ENCODE data around the gene SMYD3. TPM values are rescaled to one million over a fixed set of nuclear protein-coding genes. Genes with fewer than 3 reads are reported as not detected.
A peak's percentile ranks its signal among the peaks of the same experiment; 100 is the strongest.

Gene SMYD3
- total and polyA plus RNA-seq, 9 of the 15 experiments (the other 6 are each of a cell fraction or from before 2014, with no cell fraction given) = 128 to 440 (median 197) TPM

DNA sequence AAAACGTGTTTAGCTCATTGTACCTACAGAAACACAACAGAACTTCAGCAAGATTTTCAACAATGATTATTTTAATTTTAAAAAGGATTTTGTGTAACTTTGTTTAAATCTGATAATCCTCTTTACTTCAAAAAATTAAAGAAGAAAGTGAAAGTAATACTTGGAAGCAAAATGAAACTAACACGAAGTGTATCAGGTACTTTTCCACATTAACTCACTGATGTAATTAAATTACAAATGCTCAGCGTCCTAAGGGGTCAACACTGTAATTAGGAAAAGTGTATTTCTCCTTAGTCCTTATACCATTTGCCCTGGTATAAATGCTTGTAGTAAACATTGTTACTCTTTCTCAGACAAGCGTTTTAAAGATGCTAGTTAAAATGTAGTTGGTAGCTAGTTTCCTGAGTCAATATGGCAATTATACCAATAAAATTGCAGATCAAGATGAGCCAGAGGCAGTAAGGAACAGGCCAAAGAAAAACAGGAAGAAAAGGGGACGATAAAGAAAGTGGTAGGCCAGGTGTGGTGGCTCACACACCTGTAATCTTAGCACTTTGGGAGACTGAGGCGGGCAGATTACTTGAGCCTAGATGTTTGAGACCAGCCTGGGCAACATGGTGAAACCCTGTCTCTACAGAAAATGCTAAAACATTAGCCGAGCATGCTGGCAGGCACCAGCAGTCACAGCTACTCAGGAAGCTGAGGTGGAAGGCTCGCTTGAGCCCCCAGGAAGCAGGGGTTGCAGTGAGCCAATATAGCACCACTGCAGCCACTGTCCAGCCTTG, 553.0 kb downstream of the SMYD3 start:
- peak; percentile 65 for ATAC-seq
- in situ Hi-C loops (cut with MboI) = no loop called here
- no peak overlapping the region for H3K4me3 ChIP-seq
- TF ChIP-seq, protein P1, sequence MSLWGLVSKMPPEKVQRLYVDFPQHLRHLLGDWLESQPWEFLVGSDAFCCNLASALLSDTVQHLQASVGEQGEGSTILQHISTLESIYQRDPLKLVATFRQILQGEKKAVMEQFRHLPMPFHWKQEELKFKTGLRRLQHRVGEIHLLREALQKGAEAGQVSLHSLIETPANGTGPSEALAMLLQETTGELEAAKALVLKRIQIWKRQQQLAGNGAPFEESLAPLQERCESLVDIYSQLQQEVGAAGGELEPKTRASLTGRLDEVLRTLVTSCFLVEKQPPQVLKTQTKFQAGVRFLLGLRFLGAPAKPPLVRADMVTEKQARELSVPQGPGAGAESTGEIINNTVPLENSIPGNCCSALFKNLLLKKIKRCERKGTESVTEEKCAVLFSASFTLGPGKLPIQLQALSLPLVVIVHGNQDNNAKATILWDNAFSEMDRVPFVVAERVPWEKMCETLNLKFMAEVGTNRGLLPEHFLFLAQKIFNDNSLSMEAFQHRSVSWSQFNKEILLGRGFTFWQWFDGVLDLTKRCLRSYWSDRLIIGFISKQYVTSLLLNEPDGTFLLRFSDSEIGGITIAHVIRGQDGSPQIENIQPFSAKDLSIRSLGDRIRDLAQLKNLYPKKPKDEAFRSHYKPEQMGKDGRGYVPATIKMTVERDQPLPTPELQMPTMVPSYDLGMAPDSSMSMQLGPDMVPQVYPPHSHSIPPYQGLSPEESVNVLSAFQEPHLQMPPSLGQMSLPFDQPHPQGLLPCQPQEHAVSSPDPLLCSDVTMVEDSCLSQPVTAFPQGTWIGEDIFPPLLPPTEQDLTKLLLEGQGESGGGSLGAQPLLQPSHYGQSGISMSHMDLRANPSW (CRISPR knock-in tag; IDR thresholded peaks at IDR 0.05) = 0 out of 2 replicates have a peak, but pooled peaks have one; percentile 15
- TF ChIP-seq KLF13 (tag; IDR thresholded peaks at IDR 0.05; ENCODE audit: borderline replicate concordance, low read depth) (0 out of 2 replicates have a peak, but pooled peaks have one; percentile 3), NEUROD1 (IDR thresholded peaks at IDR 0.05; ENCODE audit: borderline replicate concordance, low read depth, low read length, partially characterized antibody) (no peak)
- TF ChIP-seq, protein P2, sequence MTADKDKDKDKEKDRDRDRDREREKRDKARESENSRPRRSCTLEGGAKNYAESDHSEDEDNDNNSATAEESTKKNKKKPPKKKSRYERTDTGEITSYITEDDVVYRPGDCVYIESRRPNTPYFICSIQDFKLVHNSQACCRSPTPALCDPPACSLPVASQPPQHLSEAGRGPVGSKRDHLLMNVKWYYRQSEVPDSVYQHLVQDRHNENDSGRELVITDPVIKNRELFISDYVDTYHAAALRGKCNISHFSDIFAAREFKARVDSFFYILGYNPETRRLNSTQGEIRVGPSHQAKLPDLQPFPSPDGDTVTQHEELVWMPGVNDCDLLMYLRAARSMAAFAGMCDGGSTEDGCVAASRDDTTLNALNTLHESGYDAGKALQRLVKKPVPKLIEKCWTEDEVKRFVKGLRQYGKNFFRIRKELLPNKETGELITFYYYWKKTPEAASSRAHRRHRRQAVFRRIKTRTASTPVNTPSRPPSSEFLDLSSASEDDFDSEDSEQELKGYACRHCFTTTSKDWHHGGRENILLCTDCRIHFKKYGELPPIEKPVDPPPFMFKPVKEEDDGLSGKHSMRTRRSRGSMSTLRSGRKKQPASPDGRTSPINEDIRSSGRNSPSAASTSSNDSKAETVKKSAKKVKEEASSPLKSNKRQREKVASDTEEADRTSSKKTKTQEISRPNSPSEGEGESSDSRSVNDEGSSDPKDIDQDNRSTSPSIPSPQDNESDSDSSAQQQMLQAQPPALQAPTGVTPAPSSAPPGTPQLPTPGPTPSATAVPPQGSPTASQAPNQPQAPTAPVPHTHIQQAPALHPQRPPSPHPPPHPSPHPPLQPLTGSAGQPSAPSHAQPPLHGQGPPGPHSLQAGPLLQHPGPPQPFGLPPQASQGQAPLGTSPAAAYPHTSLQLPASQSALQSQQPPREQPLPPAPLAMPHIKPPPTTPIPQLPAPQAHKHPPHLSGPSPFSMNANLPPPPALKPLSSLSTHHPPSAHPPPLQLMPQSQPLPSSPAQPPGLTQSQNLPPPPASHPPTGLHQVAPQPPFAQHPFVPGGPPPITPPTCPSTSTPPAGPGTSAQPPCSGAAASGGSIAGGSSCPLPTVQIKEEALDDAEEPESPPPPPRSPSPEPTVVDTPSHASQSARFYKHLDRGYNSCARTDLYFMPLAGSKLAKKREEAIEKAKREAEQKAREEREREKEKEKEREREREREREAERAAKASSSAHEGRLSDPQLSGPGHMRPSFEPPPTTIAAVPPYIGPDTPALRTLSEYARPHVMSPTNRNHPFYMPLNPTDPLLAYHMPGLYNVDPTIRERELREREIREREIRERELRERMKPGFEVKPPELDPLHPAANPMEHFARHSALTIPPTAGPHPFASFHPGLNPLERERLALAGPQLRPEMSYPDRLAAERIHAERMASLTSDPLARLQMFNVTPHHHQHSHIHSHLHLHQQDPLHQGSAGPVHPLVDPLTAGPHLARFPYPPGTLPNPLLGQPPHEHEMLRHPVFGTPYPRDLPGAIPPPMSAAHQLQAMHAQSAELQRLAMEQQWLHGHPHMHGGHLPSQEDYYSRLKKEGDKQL (CRISPR knock-in tag; IDR thresholded peaks at IDR 0.05; ENCODE audit: borderline replicate concordance) = no peak

More for the DNA sequence above, 553.0 kb downstream of the SMYD3 start:
- Histone ChIP-seq H3K27ac (ENCODE audit: extremely low read depth, low read depth, low read length) (peak overlapping the region; percentile 18; the same call in 1 of the 3 replicates), H3K4me2 (ENCODE audit: insufficient read depth, low read length) (peak overlapping the region; percentile 39; the same call in 1 of the 2 replicates), H2AFZ (ENCODE audit: low read depth, low read length) (no peak overlapping the region), H3K9me1 (ENCODE audit: control insufficient read depth, insufficient read depth, low read length) (peaks cover 3% of the 10 kb centered on the region), H4K20me1 (replicated peaks; ENCODE audit: control insufficient read depth, insufficient read depth, low read length) (peaks cover 1% of the 10 kb centered on the region), H3K79me2 (ENCODE audit: control insufficient read depth, insufficient read depth, low read length) (peaks cover 87% of the 10 kb centered on the region), H3K36me3 (ENCODE audit: control insufficient read depth, insufficient read depth, low read length) (peaks cover 45% of the 10 kb centered on the region), H3K4me1 (replicated peaks in 1 of 2; ENCODE audit: control insufficient read depth in 2 of 2, insufficient read depth in 2 of 2, low read length in 2 of 2) (peaks cover 13 to 30% of the 10 kb centered on the region in 2 experiments), H3K27me3 (ENCODE audit: control insufficient read depth in 2 of 2, insufficient read depth in 2 of 2, low read length in 2 of 2) (no peaks in the 10 kb centered on the region), H3K9ac (ENCODE audit: insufficient read depth in 1 of 2, low read depth in 2 of 2, low read length in 2 of 2) (peak overlapping the region in 1 of 2 experiments; percentile 29; a peak in 1 of 4 replicates), H3K9me3 (replicated peaks; ENCODE audit: control insufficient read depth, insufficient read depth, low read depth, low read length) (no peaks in the 10 kb centered on the region)
- no TSS peak for BruUV-seq (replicated peaks)
- DNase-seq (ENCODE audit: extremely low read depth in 1 of 4, low spot score in 3 of 4) (no peak), FAIRE-seq (no peak)
- intact Hi-C loops (cut with micrococcal nuclease) = no loop called here
- 63% methylated on average over 8 of the region's 8 CpGs for WGBS (ENCODE audit: insufficient coverage, low coverage, missing lambda C conversion rate)
- CTCF ChIA-PET (ENCODE audit: low intra/inter-chr PET ratio) = no interaction called here
- POLR2A ChIA-PET = interaction anchor here (1.0 kb wide), 1 partner anchor 33 kb away, joined by 4 read pairs; no protein-coding TSS in a partner anchor

Measured in K562 (cell line).